BJ (cell line): ENCODE measurements around the gene VSX1. TPM values are rescaled to one million over a fixed set of nuclear protein-coding genes. Genes with fewer than 3 reads are reported as not detected.

Source experiments
- CTCF ChIA-PET: fragments of 350-600 bp; formaldehyde crosslinking; extraction: SDS; loops from one replicate; lab custom pipeline; 2021; ENCODE audit warnings: antibody characterized with exemption, inconsistent platforms; lab: Yijun Ruan, JAX
- POLR2A ChIA-PET: fragments of 300-600 bp; sonication (Branson Sonifier 250); formaldehyde crosslinking; extraction: SDS; loops from one replicate; lab custom pipeline; 2021; ENCODE audit warnings: antibody characterized with exemption; lab: Charles Lee
- DNase-seq: peaks from one replicate; pipeline ENCODE4 v3.0.0-alpha.2; 2011; ENCODE audit warnings: low read depth
- H3K27me3 ChIP-seq: 2 replicates; pipeline ENCODE4 v1.6.0; 2011; ENCODE audit warnings: low read length; ENCODE audit not compliant: control insufficient read depth, insufficient read depth
- H3K36me3 ChIP-seq: 2 replicates; pipeline ENCODE4 v1.5.1; 2011; ENCODE audit warnings: low read length; ENCODE audit not compliant: control insufficient read depth, insufficient read depth
- H3K4me3 ChIP-seq: 2 replicates; pipeline ENCODE4 v1.5.1; 2011; ENCODE audit warnings: low read depth, mild to moderate bottlenecking, control low read depth, low read length
- CTCF ChIP-seq: IDR thresholded peaks from 2 replicates; pipeline ENCODE4 v1.5.1; 2011; ENCODE audit warnings: low read depth, mild to moderate bottlenecking, control low read depth, inconsistent platforms, low read length, moderate library complexity; ENCODE audit not compliant: insufficient read depth
- polyA plus RNA-seq: library from polyadenylated mRNA; depleted of rRNA; stranded (reverse); fragments of >200 nt; gene quantifications from 2 replicates; pipeline ENCODE4 v1.2.3, GENCODE V29; 2011

Gene VSX1
- polyA plus RNA-seq, 1 experiment, result not detected

DNA sequence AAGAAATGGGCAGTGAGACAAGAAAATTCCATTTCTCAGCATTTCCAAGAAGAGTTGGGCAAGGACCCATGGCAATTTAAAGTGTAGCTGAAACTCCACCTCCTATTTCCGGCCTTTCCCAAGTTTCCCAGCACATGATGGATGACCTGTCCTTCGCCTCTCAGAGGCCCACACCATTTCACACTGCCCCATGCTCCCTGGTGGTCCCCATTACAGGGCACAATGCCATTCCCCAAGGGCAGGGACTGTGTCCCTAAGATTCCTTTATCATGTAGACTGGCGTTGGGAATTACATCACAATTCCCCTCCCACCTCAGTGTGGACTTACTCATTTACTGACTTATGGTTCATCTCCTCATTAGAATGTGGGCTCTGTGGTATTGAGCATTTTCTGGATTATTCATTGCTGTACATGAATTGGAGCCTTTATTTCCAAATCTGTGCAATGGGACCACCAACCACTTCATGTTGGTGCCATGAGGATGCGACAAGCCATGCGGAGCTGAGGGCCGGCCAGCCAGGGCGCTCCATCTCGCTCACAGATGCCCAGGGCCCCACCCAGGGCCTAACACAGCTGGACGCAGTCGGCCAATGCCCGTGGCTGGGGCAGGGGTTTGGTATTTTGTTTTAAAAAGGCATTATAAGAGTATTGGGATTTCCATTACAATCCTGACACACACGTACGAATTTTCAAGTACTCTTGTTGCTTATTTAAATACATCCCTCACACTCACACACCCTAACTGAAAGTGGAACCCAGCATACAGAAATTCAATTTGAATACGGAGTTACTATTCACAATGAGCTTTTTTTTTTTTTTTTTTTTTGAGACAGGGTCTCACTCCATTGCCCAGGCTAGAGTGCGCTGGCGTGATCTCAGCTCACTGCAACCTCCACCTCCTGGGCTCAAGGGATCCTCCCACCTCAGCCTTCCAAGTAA is 29.4 kb downstream of the VSX1 start:
- TF ChIP-seq CTCF, result no peak
- Histone ChIP-seq H3K27me3 (no peaks in the 10 kb centered on the region), H3K4me3 (no peak overlapping the region), H3K36me3 (no peaks in the 10 kb centered on the region)
- no peak for DNase-seq
- CTCF ChIA-PET, result interaction anchor here (0.7 to 1.7 kb wide), 4 partner anchors 13 to 59 kb away, joined by 3 to 4 read pairs (median 3); no protein-coding TSS in a partner anchor
- POLR2A ChIA-PET, result interaction anchor here (0.6 kb wide), 1 partner anchor 255 kb away, joined by 5 read pairs; no protein-coding TSS in a partner anchor

- H3K36me3 ChIP-seq, result peaks cover 1% of the 10 kb centered on the region; the same call in 1 of the 2 replicates
- no peak for DNase-seq
- ChIA-PET CTCF (interaction anchor here (1.4 kb wide), 1 partner anchor 14 kb away, joined by 3 read pairs; no protein-coding TSS in a partner anchor), POLR2A (no interaction called here)
- no peaks in the 10 kb centered on the region for H3K27me3 ChIP-seq
- no peak overlapping the region for H3K4me3 ChIP-seq
- no peak for TF ChIP-seq CTCF
These were observed 30.4 kb downstream of the VSX1 start for GRCh38 chr20:25051386-25052155.

- Histone ChIP-seq H3K4me3 (no peak overlapping the region), H3K36me3 (peaks cover 3% of the 10 kb centered on the region; the same call in 1 of the 2 replicates), H3K27me3 (no peaks in the 10 kb centered on the region)
- DNase-seq, result no peak
- ChIA-PET POLR2A (no interaction called here), CTCF (interaction anchor here (1.1 kb wide), 1 partner anchor 246 kb away, joined by 3 read pairs; no protein-coding TSS in a partner anchor)
- no peak for TF ChIP-seq CTCF
These were observed 31.2 kb downstream of the VSX1 start for GRCh38 chr20:25050501-25051350.

- no peak for DNase-seq
- Histone ChIP-seq H3K27me3 (no peaks in the 10 kb centered on the region), H3K36me3 (peaks cover 3% of the 10 kb centered on the region), H3K4me3 (no peak overlapping the region)
- POLR2A ChIA-PET, result no interaction called here
- no peak for TF ChIP-seq CTCF
- CTCF ChIA-PET, result interaction anchor here (1.1 kb wide), 1 partner anchor 247 kb away, joined by 3 read pairs; no protein-coding TSS in a partner anchor
These were observed 31.9 kb downstream of the VSX1 start for GRCh38 chr20:25050082-25050481.
